Measurements from ENCODE around the gene KCTD19. TPM values are rescaled to one million over a fixed set of nuclear protein-coding genes. Genes with fewer than 3 reads are reported as not detected.
"Not testable (repeated sequence)": the region's sequence is repeated elsewhere in the genome, so short reads cannot be mapped to it uniquely, and the experiment has no call there.

Gene KCTD19
- total RNA-seq: 1 to 10 TPM in 1 of 4 donors, under 1 TPM in 3; under 0.01 to 2.3 (median 0.25) TPM

DNA sequence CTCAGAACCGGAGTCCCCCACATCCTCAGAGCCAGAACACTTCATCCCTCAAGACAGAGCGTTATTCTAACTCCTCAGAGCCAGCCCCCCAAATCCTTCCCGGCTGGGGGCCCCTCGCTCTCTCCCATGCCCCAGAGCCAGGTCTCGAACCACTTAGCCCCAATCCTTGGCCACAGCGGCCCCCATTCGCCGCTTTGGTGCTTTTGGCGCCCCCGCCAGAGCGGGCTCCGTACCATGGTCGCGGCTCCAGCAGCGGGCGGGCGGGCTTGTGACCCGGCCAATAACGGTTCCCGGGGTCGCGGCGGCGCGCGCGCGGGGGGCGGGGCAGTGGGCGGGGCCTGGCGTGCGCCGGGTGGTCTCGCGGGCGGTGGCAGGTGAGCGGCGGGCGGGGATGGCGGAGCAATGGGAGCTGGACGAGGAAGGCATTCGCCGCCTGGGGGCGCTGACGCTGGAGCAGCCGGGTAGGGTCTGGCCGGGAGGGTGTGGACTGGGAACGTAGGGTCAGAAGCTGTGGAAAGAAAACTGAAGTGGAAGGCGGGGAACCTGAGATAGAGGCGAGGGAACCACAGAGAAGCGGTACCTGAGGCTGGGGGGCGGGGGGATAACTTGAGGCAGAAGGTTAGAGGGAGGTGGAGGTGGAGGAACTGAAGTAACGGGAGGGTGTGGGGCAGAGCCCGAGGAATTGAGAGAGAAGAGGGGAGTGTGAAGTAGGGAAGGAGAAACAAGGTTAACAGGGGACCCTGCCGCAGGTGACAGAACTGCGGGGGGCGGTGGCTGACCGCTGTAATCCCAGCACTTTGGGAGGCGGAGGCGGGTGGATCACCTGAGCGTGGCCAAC, at the start of gene KCTD19, which contains the start of gene LRRC36:
TSS of gene KCTD19 (minus strand) at position 270 of the 838 bp plus-strand sequence. CDS start at position 236, 34 bp downstream.
TSS of gene LRRC36 (plus strand) at position 344 of the 838 bp plus-strand sequence. CDS start at position 392, 48 bp downstream.
- TF ChIP-seq, protein P1, sequence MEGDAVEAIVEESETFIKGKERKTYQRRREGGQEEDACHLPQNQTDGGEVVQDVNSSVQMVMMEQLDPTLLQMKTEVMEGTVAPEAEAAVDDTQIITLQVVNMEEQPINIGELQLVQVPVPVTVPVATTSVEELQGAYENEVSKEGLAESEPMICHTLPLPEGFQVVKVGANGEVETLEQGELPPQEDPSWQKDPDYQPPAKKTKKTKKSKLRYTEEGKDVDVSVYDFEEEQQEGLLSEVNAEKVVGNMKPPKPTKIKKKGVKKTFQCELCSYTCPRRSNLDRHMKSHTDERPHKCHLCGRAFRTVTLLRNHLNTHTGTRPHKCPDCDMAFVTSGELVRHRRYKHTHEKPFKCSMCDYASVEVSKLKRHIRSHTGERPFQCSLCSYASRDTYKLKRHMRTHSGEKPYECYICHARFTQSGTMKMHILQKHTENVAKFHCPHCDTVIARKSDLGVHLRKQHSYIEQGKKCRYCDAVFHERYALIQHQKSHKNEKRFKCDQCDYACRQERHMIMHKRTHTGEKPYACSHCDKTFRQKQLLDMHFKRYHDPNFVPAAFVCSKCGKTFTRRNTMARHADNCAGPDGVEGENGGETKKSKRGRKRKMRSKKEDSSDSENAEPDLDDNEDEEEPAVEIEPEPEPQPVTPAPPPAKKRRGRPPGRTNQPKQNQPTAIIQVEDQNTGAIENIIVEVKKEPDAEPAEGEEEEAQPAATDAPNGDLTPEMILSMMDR (IDR thresholded peaks at IDR 0.05): peak in 4 of 5 experiments; percentile 33 to 58 (median 47)
- TF ChIP-seq POLR2A (IDR thresholded peaks at IDR 0.05): no peak
- TF ChIP-seq EP300 (IDR thresholded peaks at IDR 0.05): no peak
- Histone ChIP-seq H3K36me3 (no peaks in the 10 kb centered on the region), H3K4me3 (peak within 1 kb of the TSS; percentile 27 to 59 (median 43)), H3K27ac (peak within 1 kb of the TSS in 2 of 4 donors; percentile 15 to 77), H3K27me3 (peaks cover 0 to 24% of the 10 kb centered on the region in 2 donors), H3K9me3 (no peaks in the 10 kb centered on the region), H3K4me1 (peaks cover 0 to 20% (median 2%) of the 10 kb centered on the region in 4 donors)
- DNase-seq (ENCODE audit: low spot score in 2 of 2): peak in 1 of 2 donors; percentile 21
- WGBS, 2 donors: 7 to 8% methylated on average over 53 to 55 of the region's 61 CpGs

GRCh38 chr16:67376012-67376411, 49.5 kb upstream of the KCTD19 start:
- H3K4me3 ChIP-seq; H3K36me3 ChIP-seq; DNase-seq (ENCODE audit: low spot score in 2 of 2); H3K9me3 ChIP-seq; H3K4me1 ChIP-seq; H3K27ac ChIP-seq; H3K27me3 ChIP-seq: not testable (repeated sequence)
- 86% methylated on average over 11 of the region's 11 CpGs for WGBS, 2 donors

GRCh38 chr16:67372664-67373063, 46.1 kb upstream of the KCTD19 start:
- no peaks in the 10 kb centered on the region for H3K36me3 ChIP-seq
- no peaks in the 10 kb centered on the region for H3K9me3 ChIP-seq
- H3K27ac ChIP-seq: no peak overlapping the region
- H3K4me3 ChIP-seq: no peak overlapping the region
- H3K4me1 ChIP-seq: no peaks in the 10 kb centered on the region
- peak in 1 of 2 donors; percentile 14 for DNase-seq (ENCODE audit: low spot score in 2 of 2)
- no peaks in the 10 kb centered on the region for H3K27me3 ChIP-seq
- TF ChIP-seq, protein P1 (IDR thresholded peaks at IDR 0.05): peak; percentile 18 to 69 (median 47)
- TF ChIP-seq EP300 (IDR thresholded peaks at IDR 0.05): no peak

GRCh38 chr16:67370661-67371060, 44.1 kb upstream of the KCTD19 start:
- H3K9me3 ChIP-seq: no peaks in the 10 kb centered on the region
- no peaks in the 10 kb centered on the region for H3K4me1 ChIP-seq
- TF ChIP-seq, protein P1 (IDR thresholded peaks at IDR 0.05): no peak
- TF ChIP-seq EP300 (IDR thresholded peaks at IDR 0.05) (no peak), POLR2A (IDR thresholded peaks at IDR 0.05) (no peak)
- WGBS, 2 donors: 87 to 93% methylated on average over 4 of the region's 4 CpGs
- no peak overlapping the region for H3K27ac ChIP-seq
- H3K27me3 ChIP-seq: no peaks in the 10 kb centered on the region
- H3K36me3 ChIP-seq: no peaks in the 10 kb centered on the region
- H3K4me3 ChIP-seq: no peak overlapping the region
- DNase-seq (ENCODE audit: low spot score in 2 of 2): no peak

GRCh38 chr16:67364600-67365235, 38.2 kb upstream of the KCTD19 start:
- no peaks in the 10 kb centered on the region for H3K27me3 ChIP-seq

More at GRCh38 chr16:67364600-67365235, 38.2 kb upstream of the KCTD19 start:
- Histone ChIP-seq H3K4me3 (no peak overlapping the region), H3K27ac (no peak overlapping the region), H3K9me3 (no peaks in the 10 kb centered on the region), H3K4me1 (no peaks in the 10 kb centered on the region), H3K36me3 (no peaks in the 10 kb centered on the region)
- DNase-seq (ENCODE audit: low spot score in 2 of 2): no peak
- TF ChIP-seq, protein P1 (IDR thresholded peaks at IDR 0.05): no peak
- TF ChIP-seq POLR2A (IDR thresholded peaks at IDR 0.05) (no peak), EP300 (IDR thresholded peaks at IDR 0.05) (no peak)

Data from tibial nerve (tissue), 4 donors.